ENCODE data around the gene HIVEP1.

HIVEP1 gene

GRCh38 chr6:12009876-12010634, 2.1 kb upstream of the HIVEP1 start:
- DNase-seq (ENCODE audit: low read depth): peak; percentile 87
- peak overlapping the region; percentile 66 for H3K4me3 ChIP-seq (ENCODE audit: control insufficient read depth, low read depth, low read length)
- TF ChIP-seq, protein P1, sequence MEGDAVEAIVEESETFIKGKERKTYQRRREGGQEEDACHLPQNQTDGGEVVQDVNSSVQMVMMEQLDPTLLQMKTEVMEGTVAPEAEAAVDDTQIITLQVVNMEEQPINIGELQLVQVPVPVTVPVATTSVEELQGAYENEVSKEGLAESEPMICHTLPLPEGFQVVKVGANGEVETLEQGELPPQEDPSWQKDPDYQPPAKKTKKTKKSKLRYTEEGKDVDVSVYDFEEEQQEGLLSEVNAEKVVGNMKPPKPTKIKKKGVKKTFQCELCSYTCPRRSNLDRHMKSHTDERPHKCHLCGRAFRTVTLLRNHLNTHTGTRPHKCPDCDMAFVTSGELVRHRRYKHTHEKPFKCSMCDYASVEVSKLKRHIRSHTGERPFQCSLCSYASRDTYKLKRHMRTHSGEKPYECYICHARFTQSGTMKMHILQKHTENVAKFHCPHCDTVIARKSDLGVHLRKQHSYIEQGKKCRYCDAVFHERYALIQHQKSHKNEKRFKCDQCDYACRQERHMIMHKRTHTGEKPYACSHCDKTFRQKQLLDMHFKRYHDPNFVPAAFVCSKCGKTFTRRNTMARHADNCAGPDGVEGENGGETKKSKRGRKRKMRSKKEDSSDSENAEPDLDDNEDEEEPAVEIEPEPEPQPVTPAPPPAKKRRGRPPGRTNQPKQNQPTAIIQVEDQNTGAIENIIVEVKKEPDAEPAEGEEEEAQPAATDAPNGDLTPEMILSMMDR (conservative IDR thresholded peaks at IDR 0.05; ENCODE audit: control insufficient read depth, insufficient read depth, low read depth, low read length): no peak

DNA sequence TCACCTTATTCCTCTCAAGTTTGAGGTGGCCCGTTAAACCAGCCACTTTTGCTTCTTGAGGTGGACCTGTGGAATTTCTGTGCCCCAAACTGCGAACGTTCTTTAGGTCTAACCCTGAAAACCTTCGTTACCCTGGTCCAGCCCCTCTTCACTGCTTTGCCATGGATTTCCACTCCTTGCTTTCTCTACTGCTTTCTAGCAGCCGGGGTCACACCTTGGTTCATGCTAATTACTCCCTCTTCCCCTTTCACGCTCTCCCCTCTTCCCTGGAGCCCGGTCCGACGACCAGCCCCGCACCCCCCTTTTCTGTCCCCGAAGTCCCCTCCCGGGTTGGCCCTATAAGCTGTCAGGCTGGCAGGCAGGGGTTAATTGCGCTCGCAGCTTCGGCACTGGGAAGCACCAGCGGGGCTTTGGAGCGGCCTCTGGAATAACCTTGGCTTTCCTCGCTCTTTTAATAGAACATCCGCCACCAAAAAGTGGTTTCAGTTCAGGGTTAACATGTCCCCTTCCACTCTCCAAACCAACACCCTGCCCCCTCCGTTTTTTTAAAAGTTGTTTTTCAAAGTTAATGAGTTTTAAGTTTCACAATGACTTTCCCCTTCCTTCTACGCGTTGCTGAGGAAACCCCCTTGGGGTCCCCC, 1.4 kb upstream of the HIVEP1 start:
- TF ChIP-seq, protein P1 (conservative IDR thresholded peaks at IDR 0.05; ENCODE audit: control insufficient read depth, insufficient read depth, low read depth, low read length): no peak
- peak overlapping the region; percentile 66 for H3K4me3 ChIP-seq (ENCODE audit: control insufficient read depth, low read depth, low read length)
- no peak for DNase-seq (ENCODE audit: low read depth)

- H3K4me3 ChIP-seq (ENCODE audit: control insufficient read depth, low read depth, low read length): peak overlapping the region; percentile 66
- TF ChIP-seq, protein P1 (conservative IDR thresholded peaks at IDR 0.05; ENCODE audit: control insufficient read depth, insufficient read depth, low read depth, low read length): no peak
Measured at GRCh38 chr6:12011276-12012037, 655 bp upstream of the HIVEP1 start.

DNA sequence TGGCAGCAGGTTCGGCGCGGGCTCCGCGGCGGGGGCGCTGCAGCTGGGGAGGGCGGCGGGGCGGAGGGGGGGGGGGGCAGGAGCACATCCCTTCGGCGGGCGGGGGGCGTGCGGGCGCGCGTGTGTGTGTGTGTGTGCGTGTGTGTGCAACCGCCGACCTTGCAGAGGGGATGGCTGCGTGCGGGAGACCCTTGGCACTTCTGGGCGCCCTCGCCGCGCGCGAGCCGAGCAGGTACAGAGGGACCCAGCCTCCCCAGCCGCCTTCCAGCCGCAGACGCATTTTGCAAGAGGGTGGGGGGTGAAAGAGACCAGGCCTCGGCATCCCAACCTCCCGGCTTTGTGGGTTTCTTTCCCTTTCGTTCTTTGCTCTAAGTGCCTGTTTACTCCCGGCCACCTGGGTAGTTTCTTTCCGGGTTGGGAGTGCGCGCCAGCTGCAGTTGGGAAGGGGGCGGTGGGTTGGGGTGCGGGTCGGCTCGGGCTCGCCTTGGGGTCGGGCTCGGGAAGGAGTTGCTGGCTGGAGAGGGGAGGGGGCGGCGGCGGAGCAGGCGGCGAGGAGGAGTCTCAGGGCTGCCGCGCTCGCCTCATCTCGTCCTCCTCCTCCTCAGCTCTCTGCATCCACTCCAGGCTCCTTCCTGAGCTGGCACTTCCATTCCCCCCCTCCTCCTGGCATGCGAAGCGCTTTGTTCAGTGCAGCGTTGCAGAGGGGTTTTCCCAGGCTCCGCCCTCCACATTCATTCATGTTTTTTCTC, 620 bp downstream of the HIVEP1 start:
- peak overlapping the region; percentile 85 for H3K4me3 ChIP-seq (ENCODE audit: control insufficient read depth, low read depth, low read length)
- peak; percentile 83 for DNase-seq (ENCODE audit: low read depth)
- TF ChIP-seq, protein P1 (conservative IDR thresholded peaks at IDR 0.05; ENCODE audit: control insufficient read depth, insufficient read depth, low read depth, low read length): no peak

More at GRCh38 chr6:12011276-12012037, 655 bp upstream of the HIVEP1 start:
- peak; percentile 95 for DNase-seq (ENCODE audit: low read depth)

GRCh38 chr6:12013307-12013719, 1.2 kb downstream of the HIVEP1 start:
- TF ChIP-seq, protein P1 (conservative IDR thresholded peaks at IDR 0.05; ENCODE audit: control insufficient read depth, insufficient read depth, low read depth, low read length): no peak
- DNase-seq (ENCODE audit: low read depth): peak; percentile 31
- peak overlapping the region; percentile 85 for H3K4me3 ChIP-seq (ENCODE audit: control insufficient read depth, low read depth, low read length)

Measured in fibroblast of mammary gland (primary cell).